Progenitor cell of endocrine pancreas (in vitro differentiated cells): ENCODE results near the gene TCERG1L. TPM values are rescaled to one million over a fixed set of nuclear protein-coding genes. Genes with fewer than 3 reads are reported as not detected.

Experiments
- DNase-seq: peaks from one replicate; pipeline ENCODE4 v3.0.0; 2021; ENCODE audit warnings: low spot score; ENCODE audit not compliant: unreplicated experiment
- H3K27ac Mint-ChIP-seq: 2 replicates; pipeline ENCODE4 v1.8.0; 2021; ENCODE audit warnings: mild to moderate bottlenecking, moderate library complexity, mixed read lengths
- H3K27me3 Mint-ChIP-seq: 2 replicates; pipeline ENCODE4 v1.8.0; 2021; ENCODE audit warnings: mixed read lengths
- H3K36me3 Mint-ChIP-seq: 2 replicates; pipeline ENCODE4 v1.8.0; 2022; ENCODE audit warnings: mixed read lengths; ENCODE audit not compliant: insufficient read depth
- H3K4me1 Mint-ChIP-seq: 2 replicates; pipeline ENCODE4 v1.8.0; 2021; ENCODE audit warnings: low read depth, mixed read lengths
- H3K4me3 Mint-ChIP-seq: 2 replicates; pipeline ENCODE4 v1.8.0; 2021; ENCODE audit warnings: low read depth, mild to moderate bottlenecking, moderate library complexity, mixed read lengths
- H3K9me3 Mint-ChIP-seq: 2 replicates; pipeline ENCODE4 v1.8.0; 2021; ENCODE audit warnings: low read depth, mixed read lengths
- CTCF ChIP-seq: fragments of 200-600 bp; sonication (generic); IDR thresholded peaks from one replicate; pipeline ENCODE4 v1.5.0; 2021; ENCODE audit warnings: antibody characterized with exemption, mild to moderate bottlenecking; ENCODE audit not compliant: unreplicated experiment
- total RNA-seq: library from RNA; stranded (reverse); gene quantifications from 2 replicates; pipeline ENCODE4 v1.2.1, GENCODE V29; 2021

Gene TCERG1L
- total RNA-seq, 1 donor from 2014 or later, result 0.53 TPM

GRCh38 chr10:131312478-131312836 lies 936 bp upstream of the TCERG1L start:
- H3K27ac Mint-ChIP-seq, result no peak overlapping the region
- H3K9me3 Mint-ChIP-seq, result no peaks in the 10 kb centered on the region
- TF ChIP-seq CTCF, result peak; percentile 93
- no peaks in the 10 kb centered on the region for H3K36me3 Mint-ChIP-seq
- peaks cover 4% of the 10 kb centered on the region for H3K4me1 Mint-ChIP-seq
- DNase-seq, result peak; percentile 67
- H3K27me3 Mint-ChIP-seq, result peaks cover 65% of the 10 kb centered on the region
- H3K4me3 Mint-ChIP-seq, result peak overlapping the region; percentile 66

GRCh38 chr10:131311402-131311660 lies 190 bp downstream of the TCERG1L start:
- no peaks in the 10 kb centered on the region for H3K36me3 Mint-ChIP-seq
- H3K27me3 Mint-ChIP-seq, result peaks cover 59% of the 10 kb centered on the region
- H3K4me3 Mint-ChIP-seq, result no peak overlapping the region
- TF ChIP-seq CTCF, result no peak
- H3K9me3 Mint-ChIP-seq, result no peaks in the 10 kb centered on the region
- H3K4me1 Mint-ChIP-seq, result peaks cover 4% of the 10 kb centered on the region
- H3K27ac Mint-ChIP-seq, result no peak overlapping the region
- DNase-seq, result no peak

GRCh38 chr10:131310551-131311401 lies 745 bp downstream of the TCERG1L start:
- Mint-ChIP-seq H3K4me1 (peaks cover 4% of the 10 kb centered on the region), H3K27me3 (peaks cover 58% of the 10 kb centered on the region), H3K36me3 (no peaks in the 10 kb centered on the region), H3K27ac (no peak overlapping the region), H3K9me3 (no peaks in the 10 kb centered on the region), H3K4me3 (peak overlapping the region; percentile 60)
- no peak for TF ChIP-seq CTCF
- DNase-seq, result peak; percentile 28

- peak; percentile 60 for TF ChIP-seq CTCF
- Mint-ChIP-seq H3K9me3 (no peaks in the 10 kb centered on the region), H3K27me3 (peaks cover 54% of the 10 kb centered on the region), H3K27ac (no peak overlapping the region), H3K4me3 (peak overlapping the region; percentile 60), H3K36me3 (no peaks in the 10 kb centered on the region), H3K4me1 (peaks cover 4% of the 10 kb centered on the region)
- DNase-seq, result no peak
These were observed 1.4 kb downstream of the TCERG1L start for GRCh38 chr10:131310142-131310541.

GRCh38 chr10:131300508-131300907 lies 11.0 kb downstream of the TCERG1L start:
- Mint-ChIP-seq H3K4me3 (no peak overlapping the region), H3K27ac (no peak overlapping the region), H3K36me3 (no peaks in the 10 kb centered on the region), H3K27me3 (no peaks in the 10 kb centered on the region), H3K9me3 (peaks cover 31% of the 10 kb centered on the region), H3K4me1 (no peaks in the 10 kb centered on the region)
- no peak for TF ChIP-seq CTCF
- no peak for DNase-seq
